ENCODE data around the gene NFAT5.
"Not testable (repeated sequence)": the region's sequence is repeated elsewhere in the genome, so short reads cannot be mapped to it uniquely, and the experiment has no call there.

The NFAT5 gene

DNA sequence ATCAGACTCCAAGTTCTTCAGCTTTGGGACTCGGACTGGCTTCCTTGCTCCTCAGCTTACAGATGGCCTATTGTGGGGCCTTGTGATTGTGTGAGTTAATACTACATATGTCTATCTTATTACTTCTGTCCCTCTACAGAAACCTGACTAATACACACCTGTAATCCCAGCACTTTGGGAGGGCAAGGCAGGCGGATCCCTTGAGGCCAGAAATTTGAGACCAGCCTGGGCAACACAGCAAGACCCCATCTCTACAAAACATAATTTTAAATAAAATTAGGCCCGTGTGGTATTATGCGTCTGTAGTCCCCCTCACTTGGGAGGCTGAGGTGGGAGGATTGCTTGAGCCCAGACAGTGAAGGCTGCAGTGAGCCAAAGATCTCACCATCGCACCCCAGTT is 165.5 kb downstream of the NFAT5 start:
- H3K27me3 Mint-ChIP-seq (ENCODE audit: low read depth); H3K36me3 Mint-ChIP-seq (ENCODE audit: low read depth); H3K9me3 Mint-ChIP-seq; H3K4me3 Mint-ChIP-seq; H3K27ac Mint-ChIP-seq: not testable (repeated sequence)
- H3K4me1 Mint-ChIP-seq (ENCODE audit: low read depth): peaks cover 27% of the 10 kb centered on the region

DNA sequence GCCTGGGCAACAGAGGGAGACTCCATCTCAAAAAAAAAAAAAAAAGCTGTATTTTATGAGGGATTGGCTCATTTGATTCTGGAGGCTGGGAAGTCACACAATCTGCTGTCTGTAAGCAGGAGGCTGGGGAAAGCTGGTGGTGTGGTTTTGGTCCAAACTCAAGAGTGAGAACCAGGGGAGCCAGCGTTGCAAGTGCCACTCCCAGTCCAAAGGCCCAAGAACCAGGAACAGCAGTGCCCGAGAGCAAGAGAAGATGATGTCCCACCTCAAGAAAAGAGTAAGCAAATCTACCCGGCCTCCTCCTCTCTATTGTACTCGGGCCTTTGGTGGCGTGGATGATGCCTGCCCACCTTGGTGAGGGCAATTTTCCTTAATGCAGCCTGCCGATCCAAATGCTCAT is 166.3 kb downstream of the NFAT5 start:
- Mint-ChIP-seq H3K9me3 (no peaks in the 10 kb centered on the region), H3K27ac (no peak overlapping the region)

DNA sequence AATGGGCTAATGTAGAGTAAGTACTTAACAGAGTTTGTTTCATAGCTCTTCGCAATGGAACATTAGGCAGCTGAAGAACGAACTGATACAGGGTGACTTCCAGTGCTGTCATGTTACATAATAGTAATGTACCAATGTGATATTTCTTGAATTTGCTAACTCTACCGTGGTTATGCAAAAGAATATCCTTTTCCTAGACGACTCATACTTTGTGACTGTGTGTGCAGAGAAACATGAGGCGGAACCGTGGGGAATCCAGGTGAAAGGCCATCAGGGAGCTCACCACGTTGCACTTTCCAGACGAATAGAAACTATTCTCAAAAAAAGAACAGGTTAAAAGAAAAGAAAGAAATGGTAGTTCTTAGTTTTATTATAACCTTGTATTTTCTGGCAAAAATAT is 175.8 kb downstream of the NFAT5 start:
- H3K9me3 Mint-ChIP-seq: no peaks in the 10 kb centered on the region
- no peak overlapping the region for H3K4me3 Mint-ChIP-seq
- peaks cover 44% of the 10 kb centered on the region for H3K36me3 Mint-ChIP-seq (ENCODE audit: low read depth)
- H3K27me3 Mint-ChIP-seq (ENCODE audit: low read depth): no peaks in the 10 kb centered on the region
- H3K4me1 Mint-ChIP-seq (ENCODE audit: low read depth): peaks cover 2% of the 10 kb centered on the region
- no peak overlapping the region for H3K27ac Mint-ChIP-seq

More for the DNA sequence above, 166.3 kb downstream of the NFAT5 start:
- peaks cover 18% of the 10 kb centered on the region for H3K4me1 Mint-ChIP-seq (ENCODE audit: low read depth)
- H3K36me3 Mint-ChIP-seq (ENCODE audit: low read depth): peaks cover 3% of the 10 kb centered on the region
- H3K4me3 Mint-ChIP-seq: no peak overlapping the region
- no peaks in the 10 kb centered on the region for H3K27me3 Mint-ChIP-seq (ENCODE audit: low read depth)

- Mint-ChIP-seq H3K4me1 (ENCODE audit: low read depth) (peaks cover 3% of the 10 kb centered on the region), H3K27ac (no peak overlapping the region), H3K9me3 (no peaks in the 10 kb centered on the region), H3K36me3 (ENCODE audit: low read depth) (peaks cover 44% of the 10 kb centered on the region), H3K27me3 (ENCODE audit: low read depth) (no peaks in the 10 kb centered on the region), H3K4me3 (no peak overlapping the region)
Observed at GRCh38 chr16:69741951-69742904, 176.5 kb downstream of the NFAT5 start.

DNA sequence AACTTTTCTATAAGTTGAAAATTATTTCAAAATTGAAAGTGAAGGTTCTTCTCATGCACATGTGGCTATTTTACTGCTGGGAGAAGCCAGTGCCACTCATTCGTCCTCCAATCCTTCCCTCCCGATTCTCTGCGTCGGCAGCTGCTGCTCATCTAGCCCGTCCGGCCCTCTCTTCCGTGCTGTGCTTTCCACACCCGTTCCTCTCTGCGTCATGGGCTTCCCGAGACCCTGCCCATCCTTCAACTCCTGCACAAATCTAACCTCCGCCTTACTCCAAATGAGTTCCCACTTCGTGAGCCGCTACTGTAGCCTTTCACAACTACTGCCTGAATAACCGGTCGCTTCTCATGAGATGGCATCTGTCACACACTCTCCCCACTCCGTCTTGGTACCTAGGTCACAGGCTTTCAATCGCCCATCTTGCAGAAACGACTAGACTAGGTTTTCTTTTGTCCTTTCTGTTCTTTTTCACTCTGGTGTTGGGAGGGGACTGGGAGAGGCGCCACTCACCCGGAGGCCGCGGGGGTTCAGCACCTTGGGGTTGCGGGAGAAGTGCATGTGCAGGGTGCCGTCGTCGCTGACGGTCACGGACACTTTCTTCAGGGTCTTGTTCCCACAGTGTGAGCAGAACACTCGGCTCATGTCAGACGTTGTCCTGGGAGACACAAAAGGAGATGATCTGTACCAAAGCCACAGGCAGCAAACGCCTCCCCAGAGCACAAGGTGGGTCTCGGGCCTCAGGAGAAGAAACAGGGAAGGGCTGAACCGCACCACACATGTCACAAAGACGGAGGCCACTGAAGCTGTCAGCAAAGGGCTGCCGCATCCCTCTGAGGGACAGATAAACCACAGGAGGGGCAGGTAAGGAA is 178.8 kb downstream of the NFAT5 start:
- Mint-ChIP-seq H3K4me3 (no peak overlapping the region), H3K36me3 (ENCODE audit: low read depth) (peaks cover 61% of the 10 kb centered on the region), H3K9me3 (no peaks in the 10 kb centered on the region), H3K4me1 (ENCODE audit: low read depth) (peaks cover 7% of the 10 kb centered on the region), H3K27me3 (ENCODE audit: low read depth) (no peaks in the 10 kb centered on the region), H3K27ac (no peak overlapping the region)

DNA sequence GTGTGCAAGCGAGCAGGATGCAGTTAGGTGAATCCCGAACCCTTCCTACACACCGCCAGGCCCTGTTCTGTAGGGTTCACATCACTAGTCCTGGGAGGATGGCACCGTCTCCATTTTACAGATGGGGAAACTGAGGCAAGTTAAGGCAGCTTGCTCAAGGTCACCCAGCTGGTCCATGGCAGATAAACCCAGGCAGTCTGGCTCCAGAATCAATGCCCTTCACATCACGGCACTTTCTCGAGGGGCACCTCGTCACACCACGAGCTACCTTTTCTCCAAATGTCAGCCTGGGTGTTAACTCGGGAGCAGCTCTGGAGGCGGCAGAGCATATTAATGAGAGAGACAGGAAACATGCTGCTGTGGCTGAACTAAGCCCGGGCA is 179.5 kb downstream of the NFAT5 start:
- Mint-ChIP-seq H3K27ac (no peak overlapping the region), H3K4me1 (ENCODE audit: low read depth) (peaks cover 7% of the 10 kb centered on the region), H3K9me3 (no peaks in the 10 kb centered on the region), H3K36me3 (ENCODE audit: low read depth) (peaks cover 60% of the 10 kb centered on the region), H3K27me3 (ENCODE audit: low read depth) (no peaks in the 10 kb centered on the region), H3K4me3 (no peak overlapping the region)

DNA sequence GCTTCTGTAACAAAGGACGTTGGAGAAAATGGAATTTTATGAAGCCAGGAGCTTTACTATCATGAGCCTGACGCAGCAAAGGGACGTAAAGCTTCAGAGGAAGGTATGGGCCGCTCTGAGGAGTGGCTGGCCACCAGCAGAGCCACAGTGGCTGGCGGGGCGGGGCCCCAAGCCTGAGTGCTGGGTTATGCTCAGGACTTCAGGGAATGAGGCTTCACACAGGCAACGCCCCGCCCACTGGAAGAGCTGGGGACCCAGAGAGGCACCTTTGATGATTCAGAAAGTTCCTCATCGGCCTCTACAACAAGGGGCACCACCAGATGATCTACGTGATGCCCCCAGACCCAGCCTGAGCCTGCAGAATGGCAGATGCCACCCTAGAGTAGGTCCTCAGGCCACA is 180.2 kb downstream of the NFAT5 start:
- H3K27me3 Mint-ChIP-seq (ENCODE audit: low read depth): no peaks in the 10 kb centered on the region
- H3K4me1 Mint-ChIP-seq (ENCODE audit: low read depth): peaks cover 7% of the 10 kb centered on the region
- H3K9me3 Mint-ChIP-seq: no peaks in the 10 kb centered on the region
- no peak overlapping the region for H3K27ac Mint-ChIP-seq
- peaks cover 59% of the 10 kb centered on the region for H3K36me3 Mint-ChIP-seq (ENCODE audit: low read depth)
- H3K4me3 Mint-ChIP-seq: no peak overlapping the region

DNA sequence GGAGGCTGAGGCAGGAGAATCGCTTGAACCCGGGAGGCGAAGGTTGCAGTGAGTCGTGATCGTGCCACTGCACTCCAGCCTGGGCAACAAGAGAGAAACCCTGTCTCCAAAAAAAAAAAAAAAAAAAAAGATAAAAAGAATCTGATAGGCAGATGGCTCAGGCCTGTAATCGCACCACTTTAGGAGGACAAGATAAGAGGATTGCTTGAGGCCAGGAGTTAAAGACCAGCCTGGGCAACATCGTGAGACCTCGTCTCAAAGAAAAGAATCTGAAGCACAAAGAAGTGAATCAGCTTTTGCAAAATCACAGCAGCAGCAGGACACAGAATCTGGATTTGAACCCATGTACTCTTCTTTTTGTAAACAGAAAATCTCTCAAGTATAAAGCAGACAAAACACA is 181.3 kb downstream of the NFAT5 start:
- no peaks in the 10 kb centered on the region for H3K27me3 Mint-ChIP-seq (ENCODE audit: low read depth)
- H3K36me3 Mint-ChIP-seq (ENCODE audit: low read depth): peaks cover 56% of the 10 kb centered on the region
- no peak overlapping the region for H3K27ac Mint-ChIP-seq
- H3K4me1 Mint-ChIP-seq (ENCODE audit: low read depth): peaks cover 10% of the 10 kb centered on the region
- no peak overlapping the region for H3K4me3 Mint-ChIP-seq
- no peaks in the 10 kb centered on the region for H3K9me3 Mint-ChIP-seq

- H3K27ac Mint-ChIP-seq: no peak overlapping the region
- H3K4me3 Mint-ChIP-seq: no peak overlapping the region
- peaks cover 52% of the 10 kb centered on the region for H3K36me3 Mint-ChIP-seq (ENCODE audit: low read depth)
- peaks cover 27% of the 10 kb centered on the region for H3K4me1 Mint-ChIP-seq (ENCODE audit: low read depth)
- H3K9me3 Mint-ChIP-seq: no peaks in the 10 kb centered on the region
- no peaks in the 10 kb centered on the region for H3K27me3 Mint-ChIP-seq (ENCODE audit: low read depth)
Observed at GRCh38 chr16:69748694-69749345, 183.1 kb downstream of the NFAT5 start.

- H3K4me3 Mint-ChIP-seq: peak overlapping the region; percentile 100
- peak overlapping the region; percentile 99 for H3K27ac Mint-ChIP-seq
- H3K4me1 Mint-ChIP-seq (ENCODE audit: low read depth): peaks cover 27% of the 10 kb centered on the region
- H3K27me3 Mint-ChIP-seq (ENCODE audit: low read depth): no peaks in the 10 kb centered on the region
- peaks cover 22% of the 10 kb centered on the region for H3K36me3 Mint-ChIP-seq (ENCODE audit: low read depth)
- H3K9me3 Mint-ChIP-seq: no peaks in the 10 kb centered on the region
Observed at GRCh38 chr16:69754143-69754468, 188.3 kb downstream of the NFAT5 start.
